Measurements from ENCODE around the gene PUDP.
"Not testable (repeated sequence)": the region's sequence is repeated elsewhere in the genome, so short reads cannot be mapped to it uniquely, and the experiment has no call there.

Gene PUDP

DNA sequence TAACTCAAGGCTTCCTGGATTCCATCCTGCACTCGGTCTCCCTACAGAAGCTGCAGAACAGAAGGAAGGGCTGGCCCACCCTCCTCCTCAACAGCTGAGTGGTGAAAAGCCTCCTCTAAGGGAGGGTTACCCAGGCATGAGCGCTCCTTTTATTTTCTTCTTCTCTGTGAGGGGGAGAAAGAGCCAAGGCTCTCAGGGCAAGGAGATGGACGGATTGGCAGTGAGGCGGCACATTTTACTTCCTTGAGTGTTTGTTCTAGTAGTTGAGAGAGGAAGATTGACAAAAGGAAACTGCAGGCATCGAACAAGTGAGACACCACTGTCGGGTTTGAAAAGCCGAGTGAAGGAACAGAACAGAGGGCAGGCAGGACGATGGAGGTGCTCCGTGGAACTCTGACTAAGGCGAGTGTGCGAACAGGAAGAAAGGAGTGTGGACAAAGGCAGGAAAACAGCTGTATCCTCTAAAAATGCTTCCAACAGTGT is 38.9 kb downstream of the PUDP start:
- DNase-seq (ENCODE audit: low spot score) = no peak

DNA sequence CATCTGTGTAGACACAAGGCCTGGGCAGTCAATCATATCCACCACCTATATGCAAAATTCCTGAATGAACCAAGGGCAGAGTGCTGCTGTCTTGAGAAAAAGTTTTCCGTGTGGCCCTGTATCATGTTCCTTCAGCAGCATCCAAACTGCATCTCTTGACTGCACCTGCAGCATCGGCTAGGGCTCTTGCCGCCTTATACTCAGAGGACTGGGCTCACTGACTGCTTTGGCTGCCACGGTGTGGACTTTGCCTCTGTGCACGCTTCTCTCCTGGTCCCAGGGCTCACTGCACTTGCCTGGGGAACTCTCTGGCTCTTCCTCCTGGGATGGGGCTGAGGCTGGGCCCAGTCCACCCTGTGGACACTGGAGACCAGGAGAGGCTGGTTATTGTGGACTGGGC is 39.9 kb downstream of the PUDP start:
- DNase-seq (ENCODE audit: low spot score) = no peak

DNA sequence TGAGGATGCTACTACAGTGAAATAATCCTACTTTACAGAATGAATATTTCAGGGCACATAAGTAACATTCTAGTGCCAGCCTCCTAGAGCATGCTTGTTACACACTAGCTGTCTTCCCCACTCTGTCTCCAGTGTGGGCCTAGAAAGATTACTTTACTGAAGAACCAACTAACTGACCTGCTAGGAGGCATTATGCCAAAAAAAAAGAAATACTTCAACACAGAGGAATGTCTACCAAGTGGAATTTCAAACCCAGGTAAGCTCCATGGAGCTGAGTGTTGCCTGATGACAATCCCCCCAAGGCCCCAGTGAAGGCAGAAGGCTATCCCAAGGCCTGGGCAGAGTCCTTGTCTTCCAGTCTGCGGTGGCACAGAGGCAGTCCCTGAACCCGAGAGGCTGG is 41.3 kb downstream of the PUDP start:
- no peak for DNase-seq (ENCODE audit: low spot score)

DNA sequence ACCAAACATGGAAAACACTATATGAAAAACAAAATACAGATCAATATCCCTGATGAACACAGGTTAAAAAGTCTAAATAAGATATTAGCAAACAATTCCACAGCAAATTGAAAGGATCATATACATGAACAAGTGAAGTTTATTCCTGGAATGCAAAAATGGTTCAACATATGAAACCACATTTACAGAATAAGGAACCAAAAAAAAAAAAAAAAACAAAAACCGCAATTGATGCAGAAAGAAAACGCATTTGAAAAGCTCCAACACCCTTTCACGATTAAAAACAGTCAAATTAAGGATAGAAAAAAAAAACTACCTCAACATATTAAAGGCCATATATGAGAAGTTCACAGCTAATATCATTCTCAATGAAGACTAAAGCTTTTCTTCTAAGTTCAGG is 45.8 kb downstream of the PUDP start:
- DNase-seq (ENCODE audit: low spot score) = no peak

DNA sequence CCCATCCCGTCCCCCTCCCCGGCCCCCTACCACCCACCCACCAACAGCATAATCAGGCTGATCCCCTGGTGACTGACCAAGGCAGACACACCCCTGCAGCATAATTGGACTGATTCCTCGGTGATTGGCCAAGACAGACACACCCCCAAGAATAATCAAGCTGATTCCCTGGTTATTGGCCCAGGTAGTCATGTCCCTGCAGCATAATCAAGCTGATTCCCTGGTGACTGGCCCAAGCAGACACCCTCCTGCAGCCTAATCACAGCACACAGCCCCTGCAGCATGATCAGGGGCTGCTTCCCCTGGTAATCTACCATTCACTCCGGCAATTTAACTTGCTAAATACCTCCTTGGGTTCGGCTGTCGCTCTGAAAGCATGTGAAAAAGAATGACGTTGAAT is 47.9 kb downstream of the PUDP start:
- DNase-seq (ENCODE audit: low spot score) = no peak

DNA sequence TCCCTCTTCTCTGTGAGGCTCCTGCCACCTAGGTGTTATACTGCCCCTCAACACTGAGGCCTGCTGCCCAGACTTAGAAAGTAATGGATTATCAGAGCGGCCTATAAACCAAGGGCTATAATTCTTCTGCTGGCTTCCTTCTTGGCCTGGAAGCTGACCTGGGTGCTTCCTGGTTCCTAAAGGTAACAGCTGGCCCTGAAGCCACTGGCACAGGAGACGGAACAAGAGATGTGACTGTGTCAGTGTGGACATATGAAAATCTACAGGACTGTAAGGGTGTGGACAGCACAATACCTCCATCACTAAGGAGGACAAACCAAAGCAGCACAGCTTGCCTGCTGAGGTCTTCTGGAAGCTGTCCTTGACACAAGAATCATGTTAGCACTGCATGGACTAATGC is 52.3 kb downstream of the PUDP start:
- DNase-seq (ENCODE audit: low spot score) = not testable (repeated sequence)

DNA sequence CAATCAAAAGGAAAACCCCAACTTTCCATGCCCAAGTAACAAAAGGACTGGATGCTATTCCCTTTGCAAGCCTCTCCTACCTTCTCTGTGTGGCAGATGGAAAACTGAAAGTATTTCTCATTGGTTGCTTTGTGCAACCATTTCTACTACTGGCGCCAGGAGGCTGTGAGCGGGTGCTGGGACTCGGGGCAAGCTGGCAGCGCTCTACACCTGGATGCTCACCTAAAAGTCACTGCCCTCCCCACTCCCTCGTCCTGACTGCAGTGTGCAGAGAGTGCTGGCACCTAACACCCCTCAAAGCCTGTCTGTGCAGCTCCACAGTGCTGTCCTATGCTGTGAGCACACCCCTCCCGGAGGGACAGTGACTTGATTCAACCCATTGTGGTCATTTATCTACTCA is 54.6 kb downstream of the PUDP start:
- DNase-seq (ENCODE audit: low spot score) = no peak

DNA sequence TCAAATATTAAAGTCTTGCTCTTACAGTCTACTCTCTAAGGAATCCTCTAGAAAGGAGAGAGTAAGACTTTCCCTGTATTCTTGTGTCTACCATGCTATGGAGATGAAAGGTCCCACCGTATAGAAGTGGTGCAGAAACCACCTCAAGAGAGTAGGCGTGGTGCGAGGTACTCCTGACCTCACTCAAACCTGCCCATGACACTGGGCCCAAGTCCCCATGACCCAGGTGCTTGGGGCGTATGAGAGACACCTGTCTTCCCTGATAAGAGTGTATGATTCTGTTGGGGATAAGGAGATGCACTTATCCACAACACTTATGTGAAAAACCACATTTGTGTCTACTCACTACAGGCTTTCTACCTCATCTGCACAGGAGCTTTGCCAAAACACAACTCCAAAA is 55.4 kb downstream of the PUDP start:
- no peak for DNase-seq (ENCODE audit: low spot score)

DNA sequence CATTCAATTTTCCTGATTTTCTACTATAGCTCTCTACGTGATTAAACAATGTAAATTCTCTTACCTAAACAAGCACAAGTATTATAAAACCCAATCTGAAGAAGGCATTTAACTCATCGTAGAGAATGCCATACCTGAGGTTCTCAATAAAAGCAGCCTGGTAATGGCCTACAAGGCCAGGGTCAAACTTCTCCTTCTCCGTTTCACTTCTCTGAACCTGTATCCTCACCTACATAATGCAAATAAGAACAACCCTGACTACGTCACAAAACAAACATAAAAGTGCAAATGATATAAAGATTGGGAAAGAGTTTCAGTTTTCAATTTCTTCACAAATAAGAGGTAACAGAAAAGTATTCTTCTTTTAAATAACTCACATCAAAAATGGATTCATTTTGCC is 56.0 kb downstream of the PUDP start:
- DNase-seq (ENCODE audit: low spot score) = no peak

DNA sequence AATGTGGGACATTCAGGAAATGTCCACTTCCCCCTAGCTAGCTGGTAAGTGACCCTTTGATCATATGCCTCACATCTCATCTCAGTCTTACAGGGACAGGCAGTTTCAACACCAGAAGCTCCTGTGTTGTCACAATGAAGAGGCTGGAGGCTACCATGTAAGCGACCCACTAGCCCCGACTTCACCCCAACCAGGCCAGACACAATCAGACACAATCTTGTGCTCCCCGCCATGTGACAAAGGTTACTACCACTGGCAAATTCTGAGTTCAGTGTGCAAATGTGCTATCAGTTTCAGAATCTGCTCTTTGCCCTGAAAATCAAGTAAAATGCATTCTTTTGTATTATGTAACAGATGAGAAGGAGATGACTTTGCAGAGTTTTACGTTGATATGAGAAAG is 57.3 kb downstream of the PUDP start:
- DNase-seq (ENCODE audit: low spot score) = no peak

DNA sequence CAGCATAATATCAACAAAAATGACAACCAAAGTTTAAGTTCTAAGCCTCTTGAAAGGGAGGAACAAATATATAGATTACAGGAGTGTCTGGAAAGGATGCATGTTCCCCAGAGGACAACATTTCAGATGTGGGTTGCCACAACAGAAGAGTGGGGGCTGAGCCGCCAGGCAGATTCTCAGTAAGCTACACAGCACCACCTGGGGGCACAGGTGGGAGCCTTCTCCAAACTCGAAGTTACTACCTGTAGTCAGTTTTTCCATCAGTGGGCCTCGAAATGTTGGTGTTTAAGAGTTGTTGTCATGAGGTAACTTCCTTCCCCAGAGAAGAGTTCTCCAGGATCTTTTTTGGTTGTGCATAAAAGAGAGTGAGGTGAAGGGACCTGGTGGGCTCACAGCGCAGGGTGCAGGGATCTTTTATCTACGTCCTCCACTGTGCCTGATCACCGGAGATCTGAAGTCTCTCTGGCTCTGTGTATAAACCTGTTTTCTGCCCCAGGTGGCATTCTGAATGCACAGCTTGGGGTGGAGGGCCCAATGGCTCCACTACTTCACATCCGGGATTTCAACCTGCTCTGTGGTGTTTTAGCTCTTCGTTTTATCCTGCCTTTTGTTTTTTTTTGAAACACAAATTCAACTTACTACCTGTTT is 58.9 kb downstream of the PUDP start:
- no peak for DNase-seq (ENCODE audit: low spot score)

DNA sequence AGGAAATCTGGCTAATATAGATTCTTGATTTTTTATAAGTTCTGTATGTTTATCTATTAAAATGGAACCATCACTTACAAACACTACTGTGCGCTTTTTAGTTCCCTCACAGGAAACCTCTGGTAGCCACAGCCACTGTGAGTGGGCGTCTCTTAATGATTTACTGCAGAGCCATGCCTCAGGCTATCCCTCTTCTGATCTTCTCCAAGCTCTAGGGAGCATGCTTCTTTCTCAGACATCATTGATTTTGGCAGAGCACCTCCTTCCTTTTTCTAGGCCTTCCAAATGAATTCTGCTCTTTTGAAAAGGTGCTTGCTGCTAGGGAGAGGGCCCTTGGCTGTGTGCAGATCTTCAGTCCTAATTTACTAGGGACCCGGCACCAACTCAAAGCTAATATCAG is 61.6 kb downstream of the PUDP start:
- DNase-seq (ENCODE audit: low spot score) = no peak

DNA sequence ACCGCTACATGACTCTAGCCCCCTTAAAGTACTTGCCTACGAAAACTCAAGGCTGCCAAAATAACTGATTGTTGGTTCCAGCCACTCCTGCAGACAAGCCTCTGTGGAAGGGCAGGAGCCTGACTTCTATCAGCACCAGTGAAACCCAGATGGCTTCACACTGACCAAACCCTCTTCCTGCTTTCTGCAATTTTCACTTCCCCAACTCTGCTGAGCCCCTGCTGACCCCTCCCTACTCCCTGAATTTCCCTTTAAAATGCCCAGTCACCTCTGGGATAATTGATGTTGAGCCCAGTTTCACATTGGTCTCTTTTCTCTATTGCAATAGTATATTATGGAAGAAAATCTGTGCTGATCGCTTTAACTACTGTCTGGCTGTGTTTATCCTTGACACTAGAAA is 62.1 kb downstream of the PUDP start:
- DNase-seq (ENCODE audit: low spot score) = no peak

DNA sequence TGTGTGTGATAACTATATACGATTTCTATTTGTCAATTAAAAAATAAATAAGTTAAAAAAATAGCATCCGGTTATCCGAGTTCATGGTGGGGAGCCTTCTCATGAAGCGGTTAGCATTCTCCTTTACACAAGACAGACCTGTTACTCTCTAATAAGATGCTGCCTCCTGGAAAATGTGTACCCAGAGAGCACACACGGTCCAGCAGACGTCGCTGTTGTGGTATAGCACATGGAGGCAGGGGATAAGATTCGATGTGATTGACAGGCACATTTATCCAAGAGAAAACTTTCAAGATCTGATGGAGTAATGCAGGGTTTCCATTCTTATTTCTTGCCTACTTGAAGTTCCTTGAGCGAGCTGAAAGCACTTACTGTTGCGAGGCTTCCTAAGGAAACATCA is 63.1 kb downstream of the PUDP start:
- DNase-seq (ENCODE audit: low spot score) = no peak

DNA sequence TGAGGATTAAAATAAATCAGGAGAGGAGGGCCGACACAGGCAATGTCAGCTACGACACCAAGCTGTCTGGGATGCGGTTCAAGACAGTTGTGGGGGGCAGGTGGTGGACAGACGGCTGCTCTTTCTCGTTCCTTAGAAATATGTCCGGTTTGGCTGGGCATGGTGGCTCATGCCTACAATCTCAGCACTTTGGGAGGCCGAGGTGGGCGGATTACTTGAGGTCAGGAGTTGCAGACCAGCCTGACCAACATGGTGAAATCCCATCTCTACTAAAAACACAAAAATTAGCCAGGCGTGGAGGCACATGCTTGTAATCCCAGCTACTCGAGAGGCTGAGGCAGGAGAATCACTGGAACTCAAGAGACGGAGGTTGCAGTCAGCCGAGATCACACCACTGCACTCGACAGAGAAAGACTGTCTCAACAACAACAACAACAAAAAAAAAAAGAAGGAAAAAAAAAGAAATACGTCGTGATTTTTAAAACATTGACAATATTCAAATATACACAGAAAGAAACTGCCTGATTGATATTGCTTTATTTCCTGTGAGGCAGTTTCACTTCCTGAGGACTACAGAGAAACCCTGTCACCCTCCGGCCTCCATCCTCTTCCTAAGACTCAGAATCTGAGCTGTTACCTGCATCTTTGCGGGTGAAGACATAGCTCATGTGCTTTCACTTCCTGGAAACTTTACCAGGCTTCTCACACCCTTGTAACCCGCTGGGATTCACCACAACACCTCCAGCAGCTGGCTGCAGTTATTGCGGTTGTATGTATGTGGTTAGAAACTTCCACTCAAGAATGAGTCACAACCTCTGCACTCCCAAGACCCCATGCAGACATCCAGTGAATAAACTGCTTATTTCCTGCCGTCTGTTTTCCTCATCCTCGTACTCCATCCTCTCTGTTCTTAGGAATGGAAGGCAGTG is 64.2 kb downstream of the PUDP start:
- DNase-seq (ENCODE audit: low spot score) = peak; percentile 65

DNA sequence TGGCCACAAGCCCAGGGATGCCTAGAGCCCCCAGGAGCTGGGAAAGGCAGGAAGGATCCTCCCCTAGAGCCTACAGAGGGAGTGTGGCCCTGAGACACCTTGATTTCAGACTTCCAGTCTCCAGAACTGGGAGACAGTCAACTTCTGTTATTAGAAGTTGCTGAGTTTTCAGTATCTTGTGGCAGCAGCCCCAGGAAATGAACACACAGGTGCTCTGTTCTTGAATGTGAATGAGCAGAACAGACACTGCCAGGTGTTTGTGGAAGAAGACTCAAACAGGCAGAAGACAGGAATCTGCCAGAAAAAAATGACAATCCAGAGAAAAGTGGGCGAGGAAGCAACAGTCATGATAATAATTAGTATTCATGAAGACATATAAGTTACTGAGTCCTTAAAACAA is 64.9 kb downstream of the PUDP start:
- DNase-seq (ENCODE audit: low spot score) = no peak

DNA sequence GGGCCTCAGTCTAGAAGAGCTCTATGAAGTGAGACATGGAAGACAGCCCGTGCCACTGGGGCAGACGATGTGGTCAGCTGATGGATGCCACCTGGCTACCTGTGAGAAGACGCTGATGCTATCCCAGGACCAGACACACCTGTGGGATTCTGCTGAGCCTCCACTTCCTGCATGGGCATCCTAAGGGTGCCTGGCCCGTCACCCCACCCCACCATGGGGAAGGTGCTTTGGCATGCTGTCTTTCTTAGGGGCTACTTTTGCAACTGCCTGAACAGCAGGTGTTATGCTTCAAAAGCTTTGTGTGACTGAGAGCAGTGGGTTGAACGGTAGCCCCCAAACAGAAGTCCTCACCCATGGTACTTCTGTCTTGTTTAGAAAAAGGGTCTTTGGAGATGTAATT is 65.4 kb downstream of the PUDP start:
- DNase-seq (ENCODE audit: low spot score) = no peak

DNA sequence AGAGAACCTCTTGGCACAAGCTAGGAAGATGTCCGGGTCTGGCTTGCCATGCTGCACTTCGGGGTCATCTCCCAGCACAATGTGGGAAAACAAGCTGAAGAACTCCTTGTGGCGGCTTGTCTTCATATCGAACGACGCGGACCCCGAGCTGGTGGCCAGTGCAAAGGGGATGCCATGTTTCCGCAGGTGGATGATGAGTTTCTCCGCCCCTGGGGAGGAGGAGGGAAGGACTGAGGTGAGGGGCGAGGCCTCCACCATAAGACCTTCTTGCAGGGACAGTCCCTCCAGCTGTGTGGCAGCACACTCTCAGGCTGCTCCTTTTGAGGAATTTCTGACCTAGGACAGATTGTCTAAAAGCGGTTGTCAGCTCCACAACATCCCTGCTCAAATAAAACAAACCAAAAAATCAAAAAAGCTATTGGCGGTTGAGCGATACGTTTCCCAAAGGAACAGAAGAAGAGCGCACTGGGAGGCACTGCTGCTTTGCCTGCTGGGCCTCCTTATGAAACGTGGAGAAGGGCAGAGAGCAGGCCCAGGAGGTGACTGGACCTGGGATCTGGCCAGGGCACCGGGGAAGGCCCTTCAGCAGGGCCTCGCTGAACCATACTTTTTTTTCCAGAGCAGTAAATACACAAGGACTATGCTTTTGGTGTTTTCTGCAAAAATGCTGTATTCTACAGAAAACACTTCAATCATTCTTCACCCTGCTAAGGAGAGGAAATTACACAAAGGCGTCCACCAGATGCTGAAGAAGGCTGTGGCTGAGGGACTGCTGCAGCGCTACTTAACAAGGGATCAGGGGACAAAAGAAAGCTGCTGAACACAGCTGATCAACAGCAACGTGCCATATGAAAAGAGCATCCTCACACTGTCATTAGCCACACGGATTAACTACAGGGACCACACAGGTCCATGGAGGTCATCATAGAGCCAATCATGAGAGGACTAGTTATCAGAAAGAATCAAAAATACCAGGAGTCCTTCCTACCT is 70.4 kb downstream of the PUDP start:
- no peak for DNase-seq (ENCODE audit: low spot score)

DNA sequence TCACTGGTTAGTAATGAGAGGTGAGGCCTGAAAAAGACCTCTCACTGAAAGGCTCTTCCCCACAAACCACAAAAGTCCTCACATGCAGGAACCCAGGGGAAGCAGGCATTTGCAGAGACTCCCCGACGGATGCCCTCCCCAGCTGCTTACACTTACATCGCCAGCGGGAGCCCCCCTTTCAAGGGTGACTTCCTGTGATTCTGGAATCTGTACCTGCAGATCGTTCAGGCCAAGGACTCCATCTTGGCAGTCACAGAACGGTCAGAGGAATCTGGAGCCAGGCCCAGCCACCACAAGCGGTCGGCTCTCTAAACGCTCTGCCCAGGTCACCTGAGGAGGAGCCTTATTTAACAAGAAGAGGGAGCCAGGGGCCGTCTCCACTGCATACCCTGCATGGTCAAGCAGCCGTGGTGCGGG is 71.7 kb downstream of the PUDP start:
- DNase-seq (ENCODE audit: low spot score) = no peak

DNA sequence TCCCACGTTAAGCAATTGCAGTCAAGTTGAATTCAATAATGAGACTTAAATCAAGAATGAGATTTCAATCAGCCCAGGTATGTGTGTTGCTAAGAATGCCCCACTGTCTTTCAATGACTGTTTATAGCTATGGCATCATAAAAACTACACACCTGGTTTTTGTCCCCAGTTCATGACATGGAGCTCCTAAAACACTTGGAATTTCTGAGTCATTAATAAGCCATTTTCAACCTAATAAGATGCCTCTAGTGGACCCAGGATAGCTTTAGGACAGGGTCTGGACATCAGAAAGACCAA is 73.1 kb downstream of the PUDP start:
- DNase-seq (ENCODE audit: low spot score) = no peak

DNA sequence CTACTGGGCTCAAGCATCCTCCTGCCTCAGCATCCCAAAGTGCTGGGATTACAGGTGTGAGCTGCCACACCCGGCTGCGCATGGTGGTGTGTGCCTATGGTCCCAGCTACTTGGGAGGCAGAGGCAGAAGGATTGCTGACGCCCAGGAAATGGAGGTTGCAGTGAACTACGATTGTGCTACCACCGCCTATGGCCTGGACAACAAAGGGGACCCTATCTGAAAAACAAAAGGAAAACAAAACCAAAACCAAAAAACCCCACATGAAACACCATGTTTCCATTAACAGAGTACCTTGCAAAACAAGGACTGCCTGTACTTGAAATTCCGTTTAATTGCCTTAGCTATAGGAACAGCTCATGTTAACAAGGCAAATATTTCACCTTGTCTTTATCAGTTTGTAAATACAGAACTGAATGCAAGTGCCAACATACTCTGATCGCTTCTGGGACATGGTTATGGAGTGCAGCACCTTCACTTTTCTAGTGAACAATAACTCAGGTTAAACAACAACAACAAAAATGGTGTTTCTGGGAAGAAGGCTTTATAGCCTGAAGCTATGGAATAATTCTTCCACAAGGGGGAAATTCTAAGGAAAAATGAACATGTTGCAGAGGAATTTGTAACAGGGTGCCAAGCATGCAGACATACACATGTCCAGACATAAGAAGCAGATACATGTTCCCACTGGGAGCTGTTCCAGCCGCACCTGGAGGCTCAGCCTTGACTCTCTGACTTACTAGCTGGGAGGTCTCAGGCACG is 73.6 kb downstream of the PUDP start:
- DNase-seq (ENCODE audit: low spot score) = no peak

DNA sequence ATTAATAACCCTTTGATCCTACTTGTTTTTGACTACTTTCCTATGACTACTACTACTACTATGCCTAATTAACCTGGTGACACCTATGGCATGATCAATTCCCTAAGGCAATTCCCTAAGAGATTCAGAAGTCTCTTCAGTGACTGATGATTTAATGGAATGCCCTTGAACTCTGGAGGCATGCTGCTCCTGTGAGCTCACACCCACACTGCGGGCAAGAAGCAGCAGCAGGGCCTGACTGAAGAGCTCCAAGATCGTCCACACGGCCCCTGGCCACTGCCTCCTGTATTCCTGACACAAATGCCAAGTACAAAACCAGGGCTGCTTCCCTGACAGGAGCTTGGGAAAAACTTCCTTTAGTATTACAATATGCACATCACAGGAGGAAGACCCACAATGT is 74.6 kb downstream of the PUDP start:
- no peak for DNase-seq (ENCODE audit: low spot score)
